GM13976 (cell line): ENCODE results near the gene TCOF1.

Experiments
- DNase-seq: peaks from one replicate; pipeline ENCODE4 v3.0.0; 2012; ENCODE audit warnings: low spot score
- in situ Hi-C: fragments of 300-500 bp; cut with MboI; formaldehyde crosslinking; loops from one replicate; pipeline ENCODE4 v1.12.0; 2022; ENCODE audit warnings: low sequenced_read_pairs, mixed read lengths, inconsistent platforms; ENCODE audit not compliant: unreplicated experiment
- TF ChIP-seq, protein P1 (sequence below): IDR thresholded peaks from 2 replicates; pipeline ENCODE4 v1.5.1; 2012; ENCODE audit warnings: borderline replicate concordance, mild to moderate bottlenecking; ENCODE audit not compliant: insufficient read depth; ENCODE audit errors: extremely low read depth, missing control alignments, control extremely low read depth

TCOF1 gene

GRCh38 chr5:150325426-150325825 is 32.1 kb upstream of the TCOF1 start:
- in situ Hi-C loops, result no loop called here
- TF ChIP-seq, protein P1, sequence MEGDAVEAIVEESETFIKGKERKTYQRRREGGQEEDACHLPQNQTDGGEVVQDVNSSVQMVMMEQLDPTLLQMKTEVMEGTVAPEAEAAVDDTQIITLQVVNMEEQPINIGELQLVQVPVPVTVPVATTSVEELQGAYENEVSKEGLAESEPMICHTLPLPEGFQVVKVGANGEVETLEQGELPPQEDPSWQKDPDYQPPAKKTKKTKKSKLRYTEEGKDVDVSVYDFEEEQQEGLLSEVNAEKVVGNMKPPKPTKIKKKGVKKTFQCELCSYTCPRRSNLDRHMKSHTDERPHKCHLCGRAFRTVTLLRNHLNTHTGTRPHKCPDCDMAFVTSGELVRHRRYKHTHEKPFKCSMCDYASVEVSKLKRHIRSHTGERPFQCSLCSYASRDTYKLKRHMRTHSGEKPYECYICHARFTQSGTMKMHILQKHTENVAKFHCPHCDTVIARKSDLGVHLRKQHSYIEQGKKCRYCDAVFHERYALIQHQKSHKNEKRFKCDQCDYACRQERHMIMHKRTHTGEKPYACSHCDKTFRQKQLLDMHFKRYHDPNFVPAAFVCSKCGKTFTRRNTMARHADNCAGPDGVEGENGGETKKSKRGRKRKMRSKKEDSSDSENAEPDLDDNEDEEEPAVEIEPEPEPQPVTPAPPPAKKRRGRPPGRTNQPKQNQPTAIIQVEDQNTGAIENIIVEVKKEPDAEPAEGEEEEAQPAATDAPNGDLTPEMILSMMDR, result no peak
- DNase-seq, result no peak

DNA sequence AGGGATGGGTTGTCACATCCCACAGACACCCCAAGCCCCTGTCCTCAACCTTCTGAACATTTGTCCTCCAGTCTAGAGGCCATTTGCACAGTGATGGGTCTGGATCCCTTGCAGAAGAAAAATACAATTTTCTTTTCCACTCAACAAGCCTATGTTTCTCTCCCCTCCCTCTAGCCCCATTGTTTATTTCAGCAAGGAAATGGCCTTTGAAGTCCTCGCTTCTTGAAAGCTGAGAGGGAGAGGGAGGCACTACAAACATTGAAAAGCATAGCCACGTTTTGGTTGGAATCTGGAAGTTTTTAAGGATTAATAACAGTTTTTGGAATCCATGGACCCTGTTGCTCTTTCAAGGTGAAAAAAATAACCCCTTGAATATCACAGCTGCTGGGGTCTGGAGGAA is 30.8 kb upstream of the TCOF1 start:
- in situ Hi-C loops, result no loop called here
- DNase-seq, result no peak
- TF ChIP-seq, protein P1, result no peak

- in situ Hi-C loops, result no loop called here
- TF ChIP-seq, protein P1, result no peak
- no peak for DNase-seq
These were observed 30.4 kb upstream of the TCOF1 start for GRCh38 chr5:150327139-150327538.

DNA sequence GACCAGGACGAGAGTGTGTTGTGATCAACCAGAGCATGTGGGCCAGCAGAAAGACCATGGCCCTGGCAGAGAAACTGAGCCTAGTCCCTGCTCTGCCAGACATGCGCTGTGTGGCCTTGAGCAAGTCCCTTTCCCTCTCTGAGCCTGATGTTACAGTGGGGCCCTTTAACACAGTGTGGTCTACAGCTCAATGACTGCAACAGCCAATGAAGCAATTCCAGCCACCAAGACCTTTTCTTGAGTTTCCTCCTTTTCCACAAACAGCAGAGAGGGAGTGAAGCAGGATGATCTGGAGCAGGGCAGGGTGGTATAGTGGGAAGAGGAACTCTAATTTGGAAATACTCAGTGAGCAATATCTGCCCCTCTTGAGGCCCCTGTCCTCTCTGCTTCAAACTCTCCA is 29.0 kb upstream of the TCOF1 start:
- in situ Hi-C loops, result no loop called here

GRCh38 chr5:150329038-150329437 is 28.5 kb upstream of the TCOF1 start:
- TF ChIP-seq, protein P1, result no peak
- DNase-seq, result no peak
- in situ Hi-C loops, result no loop called here

More for the DNA sequence above, 29.0 kb upstream of the TCOF1 start:
- DNase-seq, result no peak
- TF ChIP-seq, protein P1, result no peak

DNA sequence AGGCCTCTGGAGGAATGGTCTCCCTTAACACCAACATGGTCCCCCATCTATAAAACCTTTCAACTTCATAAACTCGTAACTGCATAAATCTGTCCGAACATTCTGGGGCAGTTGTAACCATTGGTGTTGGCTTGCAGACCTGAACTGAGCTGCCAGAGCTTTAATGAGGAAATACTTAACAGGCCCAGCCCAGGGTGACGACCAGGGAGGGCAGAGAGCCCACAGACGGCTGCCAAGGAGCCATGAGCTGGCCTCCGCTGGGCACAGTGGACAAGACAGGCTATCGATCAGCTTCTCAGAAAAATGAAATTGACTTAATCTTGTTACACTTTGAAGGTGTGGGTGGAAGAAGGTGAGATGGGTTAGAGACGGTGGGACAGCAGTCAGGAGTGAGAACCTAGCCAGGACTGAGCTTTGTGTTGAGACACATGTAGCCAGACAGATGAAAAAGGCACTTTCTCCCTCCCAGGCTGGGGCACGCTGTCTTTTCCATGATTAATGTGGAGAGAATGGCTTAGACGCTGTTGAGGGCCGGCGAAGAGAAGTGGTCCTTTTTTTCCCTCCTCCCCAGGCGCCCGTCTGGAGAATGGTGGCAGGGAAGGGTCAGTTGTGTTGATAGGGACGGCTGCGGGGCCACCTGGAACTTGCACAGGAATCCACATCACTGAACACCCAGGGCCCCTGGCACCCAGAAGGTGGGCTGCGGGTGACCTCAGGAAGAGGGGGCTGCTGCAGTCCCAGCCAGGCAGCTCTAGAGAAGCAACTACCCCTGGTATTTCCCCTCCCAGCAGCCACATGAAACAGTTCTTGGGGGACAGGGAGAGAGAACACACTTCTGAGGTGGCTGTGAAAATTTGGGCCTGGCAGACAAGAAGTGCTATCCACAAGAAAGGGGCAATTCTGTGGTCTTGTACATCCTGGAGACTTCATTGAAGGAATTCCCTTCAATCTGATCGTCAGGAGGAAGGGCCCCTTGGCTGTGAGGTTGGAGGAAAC is 27.3 kb upstream of the TCOF1 start:
- no peak for DNase-seq
- in situ Hi-C loops, result no loop called here
- TF ChIP-seq, protein P1, result no peak

GRCh38 chr5:150333400-150333799 is 24.1 kb upstream of the TCOF1 start:
- in situ Hi-C loops, result no loop called here

More at GRCh38 chr5:150333400-150333799, 24.1 kb upstream of the TCOF1 start:
- TF ChIP-seq, protein P1, result no peak
- DNase-seq, result no peak
